K562 (cell line): Measurements from ENCODE around the gene CFP. TPM values are rescaled to one million over a fixed set of nuclear protein-coding genes. Genes with fewer than 3 reads are reported as not detected.

Source experiments
- BDP1 ChIP-seq: IDR thresholded peaks from 3 replicates; pipeline ENCODE4 v1.6.1; 2011; ENCODE audit not compliant: insufficient read length, insufficient read depth
- CHD2 ChIP-seq: IDR thresholded peaks from 2 replicates; pipeline ENCODE4 v1.6.1; 2011; ENCODE audit warnings: low read depth, low read length
- HDAC6 ChIP-seq: IDR thresholded peaks from 2 replicates; pipeline ENCODE4 v1.6.1; 2012; ENCODE audit warnings: low read depth, mild to moderate bottlenecking, control low read depth, inconsistent platforms, low read length, moderate library complexity
- HLTF ChIP-seq: fragments of 450-650 bp; IDR thresholded peaks from 2 replicates; pipeline ENCODE4 v1.6.1; 2016
- HNRNPL ChIP-seq: fragments of 200-400 bp; formaldehyde crosslinking; IDR thresholded peaks from 2 replicates; pipeline ENCODE4 v1.6.1; 2017; ENCODE audit warnings: low read depth, mild to moderate bottlenecking, low read length
- MAFF ChIP-seq: IDR thresholded peaks from 2 replicates; pipeline ENCODE4 v1.6.1; 2012; ENCODE audit warnings: low read length, improper control_type of control experiment
- MYNN ChIP-seq, 2 experiments: sonication (generic); formaldehyde crosslinking in 1 of 2; IDR thresholded peaks; 2 replicates each; pipeline versions ENCODE4 v1.5.0 to v1.6.1; 2016 to 2020; ENCODE audit warnings: antibody characterized with exemption in 1 of 2, missing genetic modification reagents in 1 of 2
- NFATC3 ChIP-seq: fragments of 450-650 bp; IDR thresholded peaks from 2 replicates; pipeline ENCODE4 v1.6.1; 2017; ENCODE audit warnings: mild to moderate bottlenecking
- NFYB ChIP-seq: IDR thresholded peaks from 2 replicates; pipeline ENCODE4 v1.6.1; 2011; ENCODE audit warnings: mild to moderate bottlenecking, moderate library complexity; ENCODE audit not compliant: insufficient read length; ENCODE audit errors: extremely low read depth
- NR2C2 ChIP-seq, 2 experiments: fragments of 200-800 bp in 1 of 2; sonication (Bioruptor generic) in 1 of 2; sonication (generic) in 1 of 2; formaldehyde crosslinking in 1 of 2; IDR thresholded peaks; 2 replicates each; pipeline versions ENCODE4 v1.6.1 to v1.8.0; 2016 to 2022; ENCODE audit warnings: mild to moderate bottlenecking in 1 of 2, missing compliant biosample characterization in 1 of 2, missing genetic modification characterization in 1 of 2, missing genetic modification reagents in 1 of 2
- PCBP2 ChIP-seq: fragments of 200-400 bp; formaldehyde crosslinking; IDR thresholded peaks from 2 replicates; pipeline ENCODE4 v1.6.1; 2018; ENCODE audit warnings: low read length, low read depth, mild to moderate bottlenecking, moderate library complexity; ENCODE audit not compliant: poor library complexity, severe bottlenecking
- PHB ChIP-seq: fragments of 250-450 bp; sonication (Bioruptor Pico); IDR thresholded peaks from 2 replicates; pipeline ENCODE4 v1.5.0; 2021
- RNF219 ChIP-seq: fragments of 250-450 bp; sonication (Bioruptor Pico); IDR thresholded peaks from 2 replicates; pipeline ENCODE4 v1.5.0; 2022; ENCODE audit warnings: mild to moderate bottlenecking
- SNAPC5 ChIP-seq: fragments of 250-450 bp; sonication (Bioruptor Pico); IDR thresholded peaks from 2 replicates; pipeline ENCODE4 v1.8.0; 2021; ENCODE audit warnings: moderate library complexity, mild to moderate bottlenecking, inconsistent platforms
- TAF7 ChIP-seq: fragments of 450-650 bp; IDR thresholded peaks from 2 replicates; pipeline ENCODE4 v1.6.1; 2016; ENCODE audit warnings: missing genetic modification characterization, missing compliant biosample characterization
- TBP ChIP-seq: optimal IDR thresholded peaks from 2 replicates; pipeline ENCODE3; 2011; ENCODE audit warnings: low read depth, low read length, improper control_type of control experiment
- TEAD4 ChIP-seq, 2 experiments: sonication (generic) in 1 of 2; formaldehyde crosslinking in 1 of 2; IDR thresholded peaks; 2 replicates each; pipeline versions ENCODE4 v1.6.1 to v1.8.0; 2012 to 2022; ENCODE audit warnings: borderline replicate concordance in 1 of 2, inconsistent platforms in 1 of 2, low read length in 1 of 2, mild to moderate bottlenecking in 1 of 2, missing genetic modification reagents in 1 of 2
- WHSC1 ChIP-seq: IDR thresholded peaks from one replicate; pipeline ENCODE4 v1.6.1; 2012; ENCODE audit warnings: low read length, control low read depth, inconsistent platforms
- XRCC4 ChIP-seq: IDR thresholded peaks from one replicate; pipeline ENCODE4 v1.6.1; 2011; ENCODE audit not compliant: insufficient read depth, insufficient read length; ENCODE audit errors: extremely low read depth
- ZKSCAN8 ChIP-seq: fragments of 200-800 bp; sonication (Bioruptor generic); IDR thresholded peaks from 2 replicates; pipeline ENCODE4 v1.6.1; 2016; ENCODE audit warnings: missing genetic modification characterization, missing compliant biosample characterization
- ZNF395 ChIP-seq: fragments of 200-800 bp; sonication (Bioruptor generic); IDR thresholded peaks from 2 replicates; pipeline ENCODE4 v1.6.1; 2017; ENCODE audit warnings: missing genetic modification characterization, missing compliant biosample characterization
- polyA plus RNA-seq, 8 experiments: library from polyadenylated mRNA; depleted of rRNA in 4 of 8; stranded (reverse) in 5 of 8; unstranded in 3 of 8; fragments of >200 nt; fragmentation: Nextera tagmentation in 2 of 8; fragmentation: Illumina TruSeq in 1 of 8; extraction: Ambion mirVana in 2 of 8; extraction: Trizol in 1 of 8; gene quantifications; 2 replicates each; pipeline versions ENCODE4 v1.2.1 to v1.2.3, GENCODE V29; 2011 to 2014; ENCODE audit warnings: inconsistent platforms in 1 of 8, missing spikeins in 1 of 8
- total RNA-seq, 7 experiments: library from RNA; depleted of rRNA in 6 of 7; stranded (reverse); fragments of >200 nt in 6 of 7; fragmentation: Illumina TruSeq in 2 of 7; extraction: Trizol in 2 of 7; gene quantifications; 2 replicates each; pipeline versions ENCODE4 v1.2.1 to v1.2.3, GENCODE V29; 2011 to 2021; ENCODE audit warnings: low replicate concordance in 1 of 7

CFP gene
- total and polyA plus RNA-seq, 9 of the 15 experiments (the other 6 are each of a cell fraction or from before 2014, with no cell fraction given): 0.18 to 2.0 (median 0.55) TPM

- TF ChIP-seq ZKSCAN8 (CRISPR knock-in tag): peak; percentile 72; the same call in 1 of the 2 replicates
- TF ChIP-seq SNAPC5: no peak
- TF ChIP-seq ZNF395: peak; percentile 89
- peak; percentile 57; the same call in 1 of the 2 replicates for TF ChIP-seq CHD2
- TF ChIP-seq BDP1: no peak
- no peak for TF ChIP-seq HDAC6
- peak; percentile 60; the same call in 1 of the 2 replicates for TF ChIP-seq NR2C2 (CRISPR knock-in tag; IDR thresholded peaks at IDR 0.05)
- peak; percentile 17; the same call in 1 of the 2 replicates for TF ChIP-seq NR2C2 (tag; IDR thresholded peaks at IDR 0.05)
- no peak for TF ChIP-seq XRCC4
- TF ChIP-seq PCBP2: no peak
- TF ChIP-seq TBP: no peak
- TF ChIP-seq TAF7 (tag): no peak
- no peak for TF ChIP-seq NFATC3
- no peak for TF ChIP-seq NFYB
- no peak for TF ChIP-seq TEAD4 (IDR thresholded peaks at IDR 0.05; ENCODE audit: low read length)
- TF ChIP-seq TEAD4 (CRISPR knock-in tag; IDR thresholded peaks at IDR 0.05; ENCODE audit: borderline replicate concordance): no peak; the same call in 1 of the 2 replicates
- TF ChIP-seq WHSC1: no peak
- TF ChIP-seq RNF219 (CRISPR knock-in tag): no peak
- no peak for TF ChIP-seq PHB (CRISPR knock-in tag)
- TF ChIP-seq HNRNPL: 0 out of 2 replicates have a peak, but pooled peaks have one; percentile 27
- peak; percentile 23; the same call in 1 of the 2 replicates for TF ChIP-seq MAFF
- TF ChIP-seq MYNN (IDR thresholded peaks at IDR 0.05): no peak
- TF ChIP-seq MYNN (CRISPR knock-in tag; IDR thresholded peaks at IDR 0.05): no peak
- TF ChIP-seq HLTF: no peak
Observed at GRCh38 chrX:47619486-47620302, 10.0 kb downstream of the CFP start, which contains the start of gene SYN1 (continued).
